ENCODE measurements around the gene CLEC1B. TPM values are rescaled to one million over a fixed set of nuclear protein-coding genes. Genes with fewer than 3 reads are reported as not detected.
A peak's percentile ranks its signal among the peaks of the same experiment; 100 is the strongest.
"Not testable (repeated sequence)": the region's sequence is repeated elsewhere in the genome, so short reads cannot be mapped to it uniquely, and the experiment has no call there.

The CLEC1B gene
- total and polyA plus RNA-seq, 2 of the 4 experiments (the other 2 are of a cell fraction): not detected

- H3K27ac ChIP-seq (ENCODE audit: insufficient read depth, low read length); H3K18ac ChIP-seq (ENCODE audit: low read depth, low read length); H3K14ac ChIP-seq (replicated peaks; ENCODE audit: low read depth, low read length); H2AK9ac ChIP-seq (replicated peaks; ENCODE audit: low read depth, low read length, poor library complexity); H3K4me1 ChIP-seq (ENCODE audit: control insufficient read depth, insufficient read depth, low read length); H3K79me1 ChIP-seq (ENCODE audit: low read depth in 1 of 2, low read length in 2 of 2); H3K9me1 ChIP-seq (ENCODE audit: insufficient read depth, low read length); H2BK15ac ChIP-seq (ENCODE audit: low read depth, low read length); POLR2A ChIA-PET (ENCODE audit: unreplicated experiment); H2BK5ac ChIP-seq (ENCODE audit: low read depth, low read length, poor library complexity, severe bottlenecking); H4K8ac ChIP-seq (ENCODE audit: low read depth in 2 of 2, low read length in 2 of 2); H3K27me3 ChIP-seq (ENCODE audit: control insufficient read depth, insufficient read depth, low read length); in situ Hi-C loops (cut with MboI; ENCODE audit: low sequenced_read_pairs); H3K4me3 ChIP-seq (ENCODE audit: insufficient read depth, low read depth, low read length); H2BK20ac ChIP-seq (ENCODE audit: low read depth, low read length); intact Hi-C loops (cut with micrococcal nuclease); H3K4me2 ChIP-seq (ENCODE audit: low read depth, low read length); H3K36me3 ChIP-seq (ENCODE audit: control insufficient read depth, insufficient read depth, low read length); H3K23ac ChIP-seq (ENCODE audit: low read depth, low read length); H3K4ac ChIP-seq (ENCODE audit: low read depth, low read length); ATAC-seq (ENCODE audit: low read depth); H3K56ac ChIP-seq (ENCODE audit: extremely low read depth, insufficient read depth, low read length); BruUV-seq (replicated peaks); dilution Hi-C loops (cut with HindIII; ENCODE audit: low sequenced_read_pairs, unreplicated experiment); DNase-seq; H2AK5ac ChIP-seq (ENCODE audit: low read depth, low read length); H3K9me3 ChIP-seq (ENCODE audit: control insufficient read depth, insufficient read depth, low read length); H3K9ac ChIP-seq (ENCODE audit: low read depth, low read length); H4K20me1 ChIP-seq (ENCODE audit: insufficient read depth, low read length); H2AFZ ChIP-seq (replicated peaks; ENCODE audit: low read length, poor library complexity); H4K5ac ChIP-seq (ENCODE audit: low read depth, low read length); H4K91ac ChIP-seq (ENCODE audit: insufficient read depth, low read depth, low read length): not testable (repeated sequence)
- peak overlapping the region; percentile 19; the same call in 1 of the 2 replicates for H2BK120ac ChIP-seq (ENCODE audit: low read depth, low read length)
- WGBS, 2 experiments (ENCODE audit: extremely low coverage in 2 of 2, insufficient read length in 1 of 2): no CpG with 5 or more reads among the region's 4 CpGs
- CTCF ChIA-PET: interaction anchor here (1.4 to 1.5 kb wide), 2 partner anchors 8 to 17 kb away, joined by 3 to 4 read pairs; partner anchors contain the start of gene CLEC12B
These were observed 27.7 kb upstream of the CLEC1B start for GRCh38 chr12:10026666-10027065.
